GM20431 (cell line): ENCODE measurements around the gene CAPN2.

Experiments used
- in situ Hi-C: fragments of 300-500 bp; cut with MseI, MboI; formaldehyde crosslinking; loops from one replicate; pipeline ENCODE4 v1.15.0; 2020; ENCODE audit warnings: low sequenced_read_pairs; ENCODE audit not compliant: unreplicated experiment

CAPN2 gene

DNA sequence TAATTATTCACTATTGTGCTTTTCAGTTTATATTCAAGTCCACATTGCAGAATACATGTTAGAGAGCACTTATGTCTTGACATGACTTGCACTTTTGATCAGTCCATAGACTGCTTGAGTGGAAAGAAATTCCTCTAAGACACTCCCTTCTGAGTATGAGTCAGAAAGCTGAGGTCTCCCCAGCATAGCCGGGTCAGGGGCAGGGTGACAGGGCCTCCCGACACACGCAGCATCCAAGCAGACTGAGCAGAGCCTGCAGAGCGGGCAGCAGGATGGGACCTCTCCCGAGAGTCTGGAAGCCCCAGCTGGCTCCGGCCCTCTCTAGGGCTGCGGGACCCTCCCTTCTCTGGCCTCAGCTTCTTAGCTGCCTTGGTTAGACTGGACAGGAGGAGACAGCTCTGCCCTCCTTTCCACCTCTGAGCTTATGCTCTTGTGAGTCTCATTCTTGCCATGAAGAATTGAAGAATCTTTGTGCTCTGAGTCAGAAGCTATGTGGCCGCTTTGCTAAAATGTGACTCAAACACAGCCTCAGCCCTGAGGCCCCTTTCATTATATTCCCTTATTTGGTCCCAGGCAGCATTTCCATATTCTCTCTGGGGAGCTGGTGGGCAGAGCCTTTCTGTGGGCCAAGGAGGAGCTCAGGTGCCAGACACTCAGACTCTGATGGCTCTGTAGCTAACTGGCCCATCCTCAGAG lies 11.2 kb upstream of the CAPN2 start:
- in situ Hi-C loops = no loop called here

DNA sequence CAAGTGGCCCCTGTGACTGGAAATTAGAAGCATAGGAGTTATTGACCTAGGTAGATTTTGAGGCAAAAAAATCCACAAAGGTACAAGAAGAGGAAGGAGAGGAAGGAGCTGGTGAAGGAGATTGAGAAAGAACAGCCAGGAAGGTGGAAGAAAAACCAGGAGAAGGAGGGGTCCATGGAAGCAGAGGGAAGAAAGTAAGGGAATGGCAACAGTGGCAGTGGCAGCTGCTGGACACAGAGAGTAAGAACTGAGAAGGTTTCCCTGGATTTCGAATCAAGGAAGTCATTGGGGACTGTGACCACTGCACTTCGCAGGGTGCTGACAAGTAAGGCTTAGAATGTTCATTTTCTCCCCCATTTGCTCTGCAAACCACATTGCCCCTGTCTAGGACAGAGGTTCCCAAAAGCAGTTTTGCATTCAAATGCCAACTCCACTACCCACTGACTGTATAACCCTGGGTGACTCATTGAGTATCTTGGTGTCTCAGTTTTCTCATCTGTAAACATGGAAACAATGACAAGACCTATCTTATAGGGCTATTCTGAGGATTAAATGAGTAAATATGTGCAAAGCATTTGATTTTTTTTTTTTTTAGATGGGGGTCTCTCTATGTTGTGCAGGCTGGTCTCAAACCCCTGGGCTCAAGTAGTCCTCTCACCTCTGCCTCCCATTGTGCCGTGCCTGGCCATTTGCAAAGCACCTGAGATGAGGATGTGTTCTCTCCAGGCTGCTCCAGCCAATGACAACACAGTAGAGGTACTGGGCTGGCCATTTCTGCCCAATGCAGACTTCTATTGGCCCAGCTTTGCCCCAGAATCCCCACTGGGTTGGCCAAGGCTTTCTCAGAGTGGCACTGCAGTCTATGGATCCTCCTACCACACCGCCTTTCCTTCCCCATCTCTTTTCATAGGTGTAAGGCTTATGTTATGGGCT lies 9.3 kb upstream of the CAPN2 start:
- in situ Hi-C loops = no loop called here

DNA sequence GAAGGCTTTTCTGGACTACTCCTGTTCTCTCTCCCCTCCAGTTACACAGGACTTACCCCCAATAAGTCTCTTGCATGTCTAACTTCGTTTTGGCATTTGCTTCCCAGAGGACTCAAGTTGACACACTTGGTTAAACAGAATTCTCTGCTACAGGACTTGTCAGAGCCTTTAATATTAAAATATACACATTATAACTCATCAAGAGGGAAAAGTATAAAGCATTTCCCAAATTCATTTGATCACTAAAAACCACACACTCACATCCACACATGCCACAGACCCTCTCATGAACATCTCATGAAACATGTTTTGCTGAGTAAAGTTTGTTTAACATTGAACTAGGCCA lies 8.7 kb upstream of the CAPN2 start:
- in situ Hi-C loops = no loop called here

DNA sequence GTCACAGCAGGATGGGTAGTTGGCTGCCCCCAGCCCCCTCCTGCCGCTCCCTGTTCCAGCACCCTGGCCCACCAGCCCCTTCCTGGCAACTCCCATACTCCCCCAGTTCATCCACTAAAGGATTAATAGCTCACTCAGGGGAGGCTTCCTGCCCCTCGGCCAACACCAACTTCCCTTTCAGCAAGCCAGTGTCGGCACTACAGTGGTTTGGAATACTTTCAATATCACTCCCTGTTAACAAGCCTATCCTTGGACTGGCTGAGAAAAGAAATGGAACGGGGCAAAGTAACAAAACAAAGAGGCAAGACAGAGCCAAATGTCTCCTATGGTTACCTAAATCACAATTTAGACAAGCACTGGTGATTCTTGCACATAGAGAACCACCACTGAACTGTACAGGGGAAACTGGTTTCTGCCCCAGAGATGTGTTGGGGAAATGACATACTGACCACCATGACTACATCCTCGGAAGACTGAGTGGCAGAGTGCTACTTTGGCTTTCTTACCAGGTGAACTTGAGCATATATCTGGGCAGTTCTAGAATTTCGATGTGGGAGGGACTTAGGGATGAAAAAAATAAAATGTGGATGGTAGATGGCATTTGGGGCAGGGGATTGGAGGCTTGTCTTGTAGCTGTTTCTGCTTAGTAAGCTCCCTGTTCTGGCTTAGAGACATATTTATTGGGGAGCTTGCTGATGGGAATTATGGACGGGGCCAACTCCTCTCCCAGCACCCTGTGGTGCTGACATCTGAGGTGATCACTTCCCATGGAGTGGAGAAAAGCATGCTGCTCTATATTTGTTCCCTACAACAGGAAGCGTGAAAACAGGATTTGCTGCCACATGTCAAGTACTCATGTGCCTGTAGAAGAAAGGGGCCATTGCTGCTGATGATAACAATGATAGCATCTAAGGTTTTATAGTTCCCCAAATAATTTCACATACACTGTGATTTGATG lies 7.1 kb upstream of the CAPN2 start:
- in situ Hi-C loops = no loop called here

DNA sequence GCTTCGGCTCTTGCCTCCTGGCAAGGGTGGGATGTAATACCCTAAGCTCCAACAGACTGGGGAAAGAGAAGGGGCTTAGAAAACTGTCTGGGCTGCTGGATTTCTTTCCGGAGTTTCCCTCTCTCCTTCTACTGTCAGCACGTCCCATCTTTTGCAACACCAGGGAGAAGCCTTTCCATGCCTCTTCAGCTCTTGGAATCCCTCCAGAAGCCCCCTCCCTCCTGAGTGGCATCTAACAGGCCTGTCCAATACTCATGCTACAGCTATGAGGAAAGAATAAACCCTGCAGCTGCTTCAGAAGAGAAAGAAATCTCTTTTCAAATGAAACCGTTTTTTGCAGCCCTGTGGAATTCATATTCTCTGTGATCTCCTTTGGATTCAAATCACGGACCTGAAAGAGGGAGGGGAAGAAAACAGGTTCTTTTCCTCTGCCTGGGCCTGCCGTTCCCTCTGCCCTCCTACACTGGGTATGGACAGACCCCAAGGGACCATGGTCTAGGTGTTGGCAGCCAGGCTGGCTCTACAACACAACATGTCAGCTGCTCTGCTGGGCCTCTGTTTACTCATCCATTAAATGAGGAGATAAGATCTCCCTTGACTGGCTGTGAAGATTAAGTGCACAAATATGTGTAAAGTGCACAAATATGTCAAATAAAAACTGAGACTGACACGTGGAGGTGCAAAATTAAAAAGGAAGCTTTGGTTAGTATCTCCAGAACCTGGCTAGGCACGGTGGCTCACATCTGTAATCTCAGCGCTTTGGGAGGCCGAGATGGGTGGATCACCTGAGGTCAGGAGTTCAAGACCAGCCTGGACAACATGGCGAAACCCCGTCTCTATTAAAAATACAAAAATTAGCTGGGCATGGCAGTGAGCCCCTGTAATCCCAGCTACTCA lies 6.0 kb upstream of the CAPN2 start:
- in situ Hi-C loops = no loop called here

DNA sequence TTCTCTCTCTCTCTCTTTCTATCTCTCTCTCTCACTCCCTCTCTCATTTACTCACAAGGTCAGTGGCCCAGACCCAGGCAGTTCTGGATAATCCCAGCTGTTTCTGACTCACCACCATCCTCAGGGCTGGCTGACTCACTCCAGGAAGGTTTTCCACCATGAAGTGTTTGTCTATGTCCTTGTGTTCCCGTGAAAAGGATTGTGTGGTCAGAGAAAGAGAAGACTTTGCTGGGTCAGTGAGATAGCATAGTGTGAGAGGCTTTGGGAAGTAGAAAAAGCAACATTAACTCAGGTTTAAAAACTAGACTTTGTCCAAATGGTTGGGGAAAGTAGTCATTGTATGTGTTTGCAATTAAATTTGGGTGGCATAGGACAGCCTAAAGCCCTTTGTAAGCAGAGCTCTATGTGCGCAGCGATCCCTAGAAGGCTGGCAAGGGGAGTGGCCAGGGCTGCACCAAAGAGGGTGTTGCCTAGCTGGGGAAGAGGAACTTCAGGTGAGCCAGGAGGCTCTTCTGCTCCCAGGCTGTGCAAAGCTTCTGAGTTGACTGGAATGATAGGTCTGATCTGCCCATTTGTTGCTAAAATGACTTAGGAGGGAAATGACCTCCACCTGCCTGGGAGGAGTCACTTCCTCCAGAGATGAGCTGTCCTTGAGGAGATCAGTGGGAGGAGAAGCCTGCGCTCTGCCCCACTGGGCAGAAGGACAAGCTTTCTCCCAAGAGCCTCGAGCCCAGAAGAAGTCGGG lies 4.9 kb upstream of the CAPN2 start:
- in situ Hi-C loops = no loop called here

DNA sequence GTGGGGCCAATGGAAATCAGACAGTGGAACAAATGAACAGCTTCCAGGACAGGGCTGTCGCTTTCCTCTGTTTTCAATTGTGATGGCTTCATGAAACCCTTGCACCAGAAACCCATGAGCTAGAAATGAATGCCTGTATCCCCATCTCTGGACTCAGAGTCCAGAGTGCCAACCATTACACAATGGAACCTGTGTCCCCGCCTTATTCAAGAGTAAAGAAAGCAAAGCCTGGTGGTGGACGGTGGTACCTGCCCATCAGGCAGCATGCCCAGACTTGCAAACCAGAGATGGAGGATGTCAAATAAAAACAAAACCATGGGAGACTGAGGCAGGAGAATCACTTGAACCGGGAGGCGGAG lies 4.4 kb upstream of the CAPN2 start:
- in situ Hi-C loops = no loop called here

DNA sequence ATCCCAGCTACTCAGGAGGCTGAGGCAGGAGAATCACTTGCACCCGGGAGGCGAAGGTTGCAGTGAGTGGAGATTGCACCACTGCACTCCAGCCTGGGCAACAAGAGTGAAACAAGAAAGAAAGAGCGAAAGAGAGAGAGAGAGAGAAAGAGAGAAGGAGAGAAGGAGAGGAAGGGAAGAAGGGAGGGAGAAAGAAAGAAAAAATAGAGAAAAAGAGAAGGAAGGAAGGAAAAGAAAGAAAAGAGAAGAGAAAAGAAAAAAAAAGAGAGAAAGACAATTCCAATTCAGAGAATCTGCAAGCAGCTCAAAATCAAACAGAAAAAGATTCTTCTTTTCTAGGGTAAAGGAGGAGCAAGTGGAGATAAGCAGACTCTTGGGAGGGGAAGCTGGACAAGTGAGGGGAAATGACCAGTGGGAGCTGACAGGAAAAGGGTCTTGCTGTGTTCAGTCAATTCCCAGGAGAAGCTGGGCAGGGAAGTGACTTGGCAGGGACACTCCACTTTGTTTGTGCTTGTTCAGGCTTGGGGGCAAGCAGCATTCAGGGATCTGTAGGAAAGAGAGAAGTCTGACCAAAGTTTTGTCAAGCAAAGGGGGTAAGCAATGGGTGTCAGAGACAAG lies 3.6 kb upstream of the CAPN2 start:
- in situ Hi-C loops = no loop called here

DNA sequence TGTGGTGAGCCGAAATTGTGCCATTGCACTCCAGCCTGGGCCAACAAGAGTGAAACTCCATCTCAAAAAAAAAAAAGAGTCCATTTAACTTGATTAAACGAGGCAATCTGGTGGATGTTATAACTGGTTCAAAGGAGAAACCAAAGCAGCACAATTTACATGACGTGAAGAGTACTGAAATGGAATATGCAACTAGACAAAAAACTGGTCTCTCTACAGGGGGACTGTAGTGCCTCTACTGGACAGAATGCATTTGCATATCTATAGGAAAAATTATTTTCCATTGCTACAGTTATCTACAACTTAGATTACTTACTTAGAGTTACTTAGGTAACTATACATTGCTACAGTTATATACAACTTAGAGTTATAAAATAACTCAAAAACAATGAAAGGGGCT lies 2.7 kb upstream of the CAPN2 start:
- in situ Hi-C loops = no loop called here

DNA sequence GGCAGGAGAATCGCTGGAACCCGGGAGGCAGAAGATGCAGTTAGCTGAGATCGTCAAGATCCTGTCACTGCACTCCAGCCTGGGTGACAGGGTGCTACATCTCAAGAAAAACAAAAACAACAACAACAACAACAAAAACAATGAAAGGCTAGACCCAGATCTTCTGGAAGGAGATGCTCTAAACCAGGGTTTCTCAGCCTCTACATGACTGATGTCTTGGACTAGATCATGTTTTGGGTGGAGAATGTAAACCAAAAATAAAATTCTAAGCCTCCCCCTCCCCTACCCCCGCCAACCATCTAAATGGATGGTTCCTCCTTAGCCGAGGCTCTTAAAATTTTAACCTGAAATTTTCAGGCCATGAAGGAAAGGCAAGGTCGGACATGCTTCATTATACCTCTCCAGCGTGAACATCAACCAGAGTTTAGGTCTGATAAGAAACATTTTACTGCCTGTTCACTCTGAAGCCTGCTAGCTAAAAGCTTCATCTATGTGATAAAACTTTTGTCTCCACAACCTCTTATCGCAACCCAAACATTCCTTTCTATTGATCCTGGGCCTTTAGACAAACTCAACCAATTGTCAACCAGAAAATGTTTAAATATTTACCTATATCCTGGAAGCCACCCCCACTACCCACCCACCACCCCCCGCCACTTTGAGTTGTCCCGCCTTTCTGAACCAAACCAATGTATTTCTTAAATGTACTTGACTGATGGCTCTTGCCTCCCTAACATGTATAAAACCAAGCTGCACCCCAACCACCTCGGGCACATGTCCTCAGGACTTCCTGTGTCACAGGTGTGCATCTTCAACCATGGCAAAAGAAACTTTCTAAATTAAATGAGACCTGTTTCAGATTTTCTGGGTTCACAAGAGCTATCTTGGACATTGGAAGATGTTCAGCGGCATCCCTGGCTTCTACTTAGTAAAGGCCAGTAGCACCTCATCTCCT lies 1.9 kb upstream of the CAPN2 start:
- in situ Hi-C loops = no loop called here

DNA sequence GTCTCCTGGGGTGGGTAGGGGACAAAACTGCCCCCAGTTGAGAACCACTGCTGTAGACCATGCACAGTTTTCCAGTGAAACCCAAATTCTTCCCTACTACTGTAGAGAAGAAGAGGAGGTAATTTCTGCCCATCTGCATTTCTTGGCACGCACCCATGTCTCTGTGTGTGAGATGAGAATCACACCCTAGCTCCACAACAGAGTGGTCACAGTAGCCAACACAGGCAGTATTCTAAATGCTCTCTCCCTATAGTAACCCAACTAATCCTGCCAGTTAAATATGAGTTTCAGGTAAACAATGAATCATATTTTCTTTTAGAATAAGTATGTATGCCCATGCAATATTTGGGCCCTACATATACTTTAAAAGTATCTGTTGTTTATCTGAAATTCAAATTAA lies 1.2 kb upstream of the CAPN2 start:
- in situ Hi-C loops = no loop called here

DNA sequence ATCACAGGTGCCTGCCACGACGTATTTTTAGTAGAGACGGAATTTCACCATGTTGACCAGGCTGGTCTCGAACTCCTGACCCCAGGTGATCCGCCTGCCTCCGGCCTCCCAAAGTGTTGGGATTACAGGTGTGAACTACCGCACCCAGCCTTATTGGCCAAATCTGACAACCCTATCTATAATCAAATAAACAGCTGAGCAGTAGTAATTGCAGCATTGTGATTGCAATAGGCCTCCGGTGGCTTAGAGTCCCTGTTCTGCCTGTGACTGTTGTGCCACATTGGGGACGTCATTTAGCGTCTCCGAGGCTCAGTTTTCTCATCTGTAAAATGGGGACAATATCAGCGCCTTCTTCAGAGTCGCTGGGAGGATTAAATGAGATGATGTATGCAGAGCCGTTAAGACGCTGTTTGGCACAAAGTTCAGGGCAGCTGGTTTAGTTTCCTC lies 569 bp upstream of the CAPN2 start:
- in situ Hi-C loops = no loop called here

DNA sequence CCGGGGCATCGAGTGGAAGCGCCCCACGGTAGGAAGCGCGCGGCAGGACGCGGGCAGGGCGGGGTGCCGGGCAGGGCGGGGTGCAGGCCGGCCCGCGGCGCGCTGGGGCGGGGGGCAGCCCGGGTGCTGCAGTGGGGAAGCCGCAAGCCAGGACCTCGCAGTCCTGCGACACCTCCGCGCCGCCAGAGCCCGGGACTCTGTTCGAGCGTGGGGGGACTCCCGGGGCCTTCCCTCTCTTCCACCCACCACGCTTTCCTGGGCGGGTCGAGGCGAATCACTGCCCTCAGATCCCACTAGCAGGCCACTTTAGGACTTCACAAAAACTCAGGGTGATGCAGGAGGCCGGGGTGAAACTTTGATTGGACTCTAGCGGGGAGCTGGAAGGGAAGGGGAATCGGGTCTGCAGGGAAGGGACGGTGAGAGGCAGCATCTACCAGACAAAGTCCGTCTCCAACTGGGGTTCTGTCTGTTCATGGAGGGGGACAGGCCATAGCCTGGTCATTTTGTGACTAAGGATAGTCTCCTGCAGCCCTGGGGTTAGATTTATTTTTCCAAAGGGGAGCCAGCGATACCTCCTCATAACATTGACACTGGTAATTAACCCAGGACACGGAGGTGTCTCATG lies 623 bp downstream of the CAPN2 start:
- in situ Hi-C loops = no loop called here

DNA sequence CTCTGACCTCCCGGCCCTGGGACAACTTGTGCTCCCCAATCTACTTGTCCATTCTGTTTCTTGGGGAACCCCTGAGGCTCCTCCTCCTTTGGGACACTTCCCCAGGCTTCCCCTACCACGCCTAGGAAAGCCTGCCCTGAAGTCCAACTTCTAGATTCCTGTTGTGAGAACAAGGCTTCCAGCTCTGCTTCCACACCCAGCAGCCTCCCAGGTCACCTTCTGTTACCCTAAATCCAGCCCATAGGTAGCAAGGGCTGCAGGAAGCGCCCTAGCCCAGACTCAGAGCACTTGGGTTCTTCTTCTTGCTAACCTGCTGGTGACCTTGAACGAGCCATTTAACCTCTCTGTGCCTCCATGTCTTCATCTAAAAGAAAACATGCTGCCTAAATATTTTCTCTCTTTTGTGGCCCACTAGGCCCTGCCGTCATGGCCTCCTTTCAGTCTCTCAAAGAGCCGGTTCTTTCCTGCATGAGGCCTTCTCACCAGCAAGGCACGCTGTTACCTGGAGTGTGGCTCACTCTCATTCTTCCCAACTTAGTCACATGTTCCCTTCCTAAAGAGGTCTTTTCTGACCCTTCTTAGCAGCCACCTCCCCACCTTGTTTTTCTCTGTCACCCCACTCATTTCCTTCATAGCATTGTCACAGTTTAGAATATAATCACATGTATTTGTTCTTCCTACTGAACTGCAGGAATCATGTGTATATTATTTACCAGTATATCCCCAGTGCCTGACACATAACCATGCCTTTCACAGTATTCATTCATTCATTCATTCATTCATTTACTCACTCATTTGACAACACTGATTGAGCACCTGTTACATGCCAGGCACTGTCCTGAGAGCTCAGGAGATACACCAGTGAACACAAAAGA lies 1.4 kb downstream of the CAPN2 start:
- in situ Hi-C loops = no loop called here

DNA sequence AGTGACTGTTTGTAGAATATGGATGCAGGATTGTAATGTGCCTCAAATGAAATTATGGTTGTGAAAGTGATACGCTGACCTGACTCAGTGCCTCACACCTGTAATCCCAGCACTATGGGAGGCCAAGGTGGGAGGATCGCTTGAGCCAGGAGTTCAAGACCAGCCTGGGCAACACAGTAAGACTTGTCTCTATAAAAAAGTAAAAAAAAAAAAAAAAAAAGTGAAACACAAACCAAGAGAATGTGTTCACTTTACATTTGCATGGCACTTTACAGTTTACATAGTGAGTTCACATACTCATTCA lies 2.0 kb downstream of the CAPN2 start:
- in situ Hi-C loops = no loop called here
